NB4 (cell line): ENCODE data around the gene PAX8.
A peak's percentile ranks its signal among the peaks of the same experiment; 100 is the strongest.

Experiments used
- DNase-seq: peaks from one replicate; pipeline ENCODE4 v3.0.0; 2010; ENCODE audit warnings: low read depth
- H3K4me3 ChIP-seq: one replicate; pipeline ENCODE4 v1.5.1; 2011; ENCODE audit warnings: mild to moderate bottlenecking, low read depth, low read length, moderate library complexity
- MAX ChIP-seq: IDR thresholded peaks from 2 replicates; pipeline ENCODE4 v1.6.1; 2011; ENCODE audit warnings: low read depth, low read length
- MYC ChIP-seq: IDR thresholded peaks from 2 replicates; pipeline ENCODE4 v1.6.1; 2011; ENCODE audit warnings: low read depth, low read length
- POLR2A ChIP-seq: IDR thresholded peaks from 2 replicates; pipeline ENCODE4 v1.6.1; 2011; ENCODE audit warnings: mild to moderate bottlenecking; ENCODE audit not compliant: insufficient read length; ENCODE audit errors: extremely low read depth
- TF ChIP-seq, protein P1 (sequence below): IDR thresholded peaks from one replicate; pipeline ENCODE4 v1.5.1; 2012; ENCODE audit warnings: low read depth, low read length

Gene PAX8

DNA sequence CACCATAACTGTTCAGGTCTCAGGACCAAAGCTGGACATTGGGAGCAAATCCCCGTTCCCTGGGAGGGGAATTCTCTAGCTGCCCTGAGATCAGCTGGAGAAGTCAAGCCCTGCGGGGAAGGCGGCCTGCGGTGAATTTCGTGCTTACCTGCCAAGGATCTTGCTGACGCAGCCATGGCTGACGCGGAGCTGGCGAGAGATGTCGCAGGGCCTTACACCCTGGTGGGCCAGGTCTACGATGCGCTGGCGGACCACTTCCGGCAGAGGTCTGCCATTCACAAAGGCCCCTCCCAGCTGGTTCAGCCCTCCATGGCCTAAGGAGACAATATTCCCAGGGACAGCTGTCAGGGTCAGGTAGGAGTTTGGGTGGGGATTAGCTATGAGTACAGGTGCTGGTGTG lies 32.1 kb downstream of the PAX8 start:
- no peak overlapping the region for H3K4me3 ChIP-seq
- no peak for DNase-seq
- TF ChIP-seq POLR2A: no peak
- TF ChIP-seq MYC: no peak
- TF ChIP-seq, protein P1, sequence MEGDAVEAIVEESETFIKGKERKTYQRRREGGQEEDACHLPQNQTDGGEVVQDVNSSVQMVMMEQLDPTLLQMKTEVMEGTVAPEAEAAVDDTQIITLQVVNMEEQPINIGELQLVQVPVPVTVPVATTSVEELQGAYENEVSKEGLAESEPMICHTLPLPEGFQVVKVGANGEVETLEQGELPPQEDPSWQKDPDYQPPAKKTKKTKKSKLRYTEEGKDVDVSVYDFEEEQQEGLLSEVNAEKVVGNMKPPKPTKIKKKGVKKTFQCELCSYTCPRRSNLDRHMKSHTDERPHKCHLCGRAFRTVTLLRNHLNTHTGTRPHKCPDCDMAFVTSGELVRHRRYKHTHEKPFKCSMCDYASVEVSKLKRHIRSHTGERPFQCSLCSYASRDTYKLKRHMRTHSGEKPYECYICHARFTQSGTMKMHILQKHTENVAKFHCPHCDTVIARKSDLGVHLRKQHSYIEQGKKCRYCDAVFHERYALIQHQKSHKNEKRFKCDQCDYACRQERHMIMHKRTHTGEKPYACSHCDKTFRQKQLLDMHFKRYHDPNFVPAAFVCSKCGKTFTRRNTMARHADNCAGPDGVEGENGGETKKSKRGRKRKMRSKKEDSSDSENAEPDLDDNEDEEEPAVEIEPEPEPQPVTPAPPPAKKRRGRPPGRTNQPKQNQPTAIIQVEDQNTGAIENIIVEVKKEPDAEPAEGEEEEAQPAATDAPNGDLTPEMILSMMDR: no peak
- no peak for TF ChIP-seq MAX

DNA sequence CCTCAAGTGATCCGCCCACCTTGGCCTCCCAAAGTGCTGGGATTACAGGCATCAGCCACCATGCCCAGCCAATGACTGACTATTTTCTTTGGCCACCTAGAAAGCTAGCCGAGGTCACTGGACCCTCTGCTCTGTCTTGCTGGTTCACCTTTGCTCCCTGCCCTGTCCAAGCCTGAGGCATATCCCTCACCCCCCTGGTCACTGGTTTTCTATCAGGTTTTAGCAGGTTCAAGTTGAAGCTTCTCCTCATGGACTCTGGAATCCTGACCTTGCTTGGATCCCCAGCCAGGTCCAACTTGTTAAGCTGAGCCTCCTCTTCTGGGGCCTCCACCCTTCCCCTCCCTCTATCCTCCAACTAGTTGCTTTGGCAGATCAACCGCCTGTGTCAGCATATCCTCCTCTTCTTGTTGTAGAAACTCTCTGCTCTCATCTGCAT lies 33.4 kb downstream of the PAX8 start:
- DNase-seq: no peak
- no peak for TF ChIP-seq MAX
- TF ChIP-seq MYC: no peak
- TF ChIP-seq, protein P1: no peak
- no peak for TF ChIP-seq POLR2A
- H3K4me3 ChIP-seq: no peak overlapping the region

DNA sequence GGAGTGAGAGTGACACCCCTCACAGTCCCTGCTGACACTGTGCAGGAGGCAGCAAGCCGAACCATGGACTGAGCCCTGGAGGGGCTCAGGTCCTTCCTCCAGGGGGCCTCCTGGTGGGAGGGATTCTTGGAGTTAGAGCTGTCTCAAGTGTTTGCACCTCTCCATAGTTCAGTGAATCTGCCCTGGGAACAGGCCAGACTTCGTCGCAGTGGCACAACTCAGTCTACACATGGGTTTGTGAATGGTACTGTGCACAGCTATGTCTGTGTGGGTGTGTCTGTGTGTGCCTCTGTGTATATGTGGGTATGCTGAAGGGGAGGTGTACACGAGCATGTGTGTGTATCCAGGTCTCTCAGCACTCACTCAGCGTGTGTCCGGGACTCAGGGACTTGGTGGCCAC lies 36.4 kb downstream of the PAX8 start:
- DNase-seq: no peak
- TF ChIP-seq, protein P1: no peak
- TF ChIP-seq POLR2A (no peak), MYC (no peak), MAX (no peak)
- no peak overlapping the region for H3K4me3 ChIP-seq

GRCh38 chr2:113240915-113241911 lies 37.5 kb downstream of the PAX8 start:
- TF ChIP-seq, protein P1: no peak
- no peak for TF ChIP-seq POLR2A
- no peak for TF ChIP-seq MAX
- no peak for TF ChIP-seq MYC
- DNase-seq: peak; percentile 93
- peak overlapping the region; percentile 9 for H3K4me3 ChIP-seq

DNA sequence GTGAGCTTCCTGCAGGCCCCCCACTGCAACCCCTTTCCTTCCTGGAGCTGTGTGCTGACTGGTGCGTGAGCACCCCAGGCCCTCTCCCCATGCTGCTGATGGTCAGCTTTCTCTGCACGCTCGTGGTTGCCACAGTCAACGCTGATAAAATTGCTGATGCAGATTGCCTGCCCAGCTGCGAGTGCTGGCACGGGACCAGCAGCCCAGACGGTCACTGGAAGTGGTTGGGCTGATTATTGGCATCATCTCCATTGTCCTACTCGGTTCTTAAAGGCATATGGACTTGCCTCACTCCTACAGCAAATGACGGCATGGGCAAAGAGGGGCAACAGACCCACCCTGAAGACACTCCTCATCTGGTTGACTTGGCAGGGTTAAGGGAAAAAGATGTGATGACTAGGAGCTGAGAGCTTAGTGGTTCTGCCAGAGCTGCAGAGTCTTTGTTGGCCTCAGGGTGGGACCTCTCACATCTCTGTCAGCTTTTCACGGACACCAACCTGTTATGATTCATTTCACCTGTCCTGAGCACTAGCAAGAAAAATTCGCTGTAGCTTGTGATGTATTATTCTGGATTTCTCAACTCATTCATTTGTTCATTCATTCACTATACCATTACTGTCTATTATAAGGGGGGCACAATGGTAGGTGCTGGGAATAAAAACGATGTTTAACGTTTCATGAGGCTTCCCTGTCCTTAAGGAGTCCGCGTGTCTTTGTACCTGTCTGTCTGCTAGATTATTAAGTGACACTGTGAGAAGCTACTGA lies 38.4 kb downstream of the PAX8 start:
- H3K4me3 ChIP-seq: peak overlapping the region; percentile 9
- TF ChIP-seq MYC (no peak), MAX (no peak), POLR2A (no peak)
- TF ChIP-seq, protein P1: no peak
- peak; percentile 72 for DNase-seq
